Renal cortical epithelial cell (primary cell): Measurements from ENCODE around the gene TM9SF1. TPM values are rescaled to one million over a fixed set of nuclear protein-coding genes. Genes with fewer than 3 reads are reported as not detected.

Experiments
- DNase-seq: peaks from one replicate; pipeline ENCODE4 v3.0.0-alpha.2; 2011; ENCODE audit warnings: low read depth
- total RNA-seq: library from RNA; depleted of rRNA; stranded (reverse); fragments of >200 nt; gene quantifications from 2 replicates; pipeline ENCODE4 v1.2.3, GENCODE V29; 2014

TM9SF1 gene
- total RNA-seq, 1 donor from 2014 or later, result 153 TPM

DNA sequence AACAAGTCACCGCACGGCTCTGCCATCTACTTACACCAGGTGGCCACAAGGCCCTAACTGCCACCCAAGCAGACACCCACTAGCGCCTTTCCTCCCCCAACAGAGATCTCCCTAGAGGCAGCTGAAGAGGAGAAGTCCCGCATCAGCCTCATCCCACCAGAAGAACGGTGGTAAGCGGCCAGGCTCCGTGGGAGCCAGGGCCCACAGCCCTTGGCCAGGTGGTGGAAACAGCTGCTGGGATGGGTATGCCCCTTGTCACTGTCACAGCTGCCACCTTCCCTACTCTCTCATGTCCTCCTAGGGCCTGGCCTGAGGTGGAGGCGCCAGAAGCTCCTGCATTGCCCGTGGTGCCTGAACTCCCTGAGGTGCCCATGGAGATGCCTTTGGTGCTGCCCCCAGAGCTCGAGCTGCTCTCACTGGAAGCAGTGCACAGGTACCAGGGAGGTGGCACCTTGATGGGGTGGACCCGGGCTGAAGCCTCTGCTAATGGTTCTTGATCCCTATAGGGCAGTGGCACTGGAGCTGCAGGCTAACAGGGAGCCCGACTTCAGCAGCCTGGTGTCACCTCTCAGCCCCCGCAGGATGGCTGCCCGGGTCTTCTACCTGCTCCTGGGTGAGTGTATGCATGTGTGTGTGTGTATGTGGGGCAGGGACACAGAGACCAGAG is 15.8 kb downstream of the TM9SF1 start:
- no peak for DNase-seq

GRCh38 chr14:24178399-24179178 is 16.7 kb downstream of the TM9SF1 start:
- DNase-seq, result no peak

DNA sequence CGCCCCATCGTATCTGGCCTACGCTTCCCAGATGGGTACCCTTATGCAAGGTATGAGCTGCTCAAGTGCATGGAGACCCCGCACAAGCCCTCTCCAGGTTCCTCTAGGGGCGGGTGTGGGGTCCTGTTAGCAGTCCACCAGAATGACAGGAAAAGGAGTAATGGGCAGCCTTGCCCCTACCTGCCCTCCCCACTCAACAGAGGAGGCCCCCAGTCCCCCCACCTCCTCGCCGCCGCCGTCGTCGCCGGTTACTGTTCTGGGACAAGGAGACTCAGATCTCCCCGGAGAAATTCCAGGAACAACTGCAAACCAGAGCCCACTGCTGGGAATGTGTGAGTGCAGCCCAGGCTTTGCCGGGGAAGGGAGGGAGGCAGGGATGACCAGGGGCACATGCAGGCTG is 17.4 kb downstream of the TM9SF1 start:
- DNase-seq, result no peak

DNA sequence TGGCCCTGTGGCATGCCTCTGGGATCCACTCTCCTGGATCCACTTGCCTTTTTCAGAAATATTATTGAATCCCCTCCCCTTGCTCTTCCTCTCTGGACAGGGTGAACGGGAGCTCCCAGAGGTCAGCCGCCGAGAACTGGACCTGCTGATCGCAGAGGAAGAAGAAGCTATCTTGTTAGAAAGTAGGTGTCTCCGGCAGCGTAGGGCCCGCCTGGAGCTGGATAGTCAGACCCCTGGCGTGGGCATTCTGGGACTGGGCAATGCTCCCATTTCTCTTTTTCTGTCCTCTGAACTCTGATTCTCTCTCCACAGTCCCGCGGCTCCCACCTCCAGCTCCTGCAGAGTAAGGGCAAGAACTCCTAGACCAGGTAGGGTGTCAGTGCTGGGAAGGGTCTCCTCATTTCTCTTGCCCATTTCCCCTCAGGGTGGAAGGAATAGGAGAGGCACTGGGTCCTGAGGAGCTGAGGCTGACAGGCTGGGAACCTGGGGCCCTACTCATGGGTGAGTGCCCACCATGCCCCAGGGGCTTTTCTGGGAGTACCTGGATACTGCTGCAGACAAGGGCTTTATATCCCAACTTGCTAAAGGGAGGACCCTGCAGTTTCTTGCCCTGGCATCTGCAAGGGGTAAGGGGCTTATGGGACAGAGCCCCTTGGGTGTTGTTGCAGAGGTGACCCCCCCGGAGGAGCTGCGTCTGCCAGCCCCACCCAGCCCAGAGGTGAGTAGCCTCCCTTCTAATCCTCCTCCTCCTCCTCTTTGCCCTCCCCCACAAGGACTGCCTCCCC is 18.0 kb downstream of the TM9SF1 start:
- no peak for DNase-seq

DNA sequence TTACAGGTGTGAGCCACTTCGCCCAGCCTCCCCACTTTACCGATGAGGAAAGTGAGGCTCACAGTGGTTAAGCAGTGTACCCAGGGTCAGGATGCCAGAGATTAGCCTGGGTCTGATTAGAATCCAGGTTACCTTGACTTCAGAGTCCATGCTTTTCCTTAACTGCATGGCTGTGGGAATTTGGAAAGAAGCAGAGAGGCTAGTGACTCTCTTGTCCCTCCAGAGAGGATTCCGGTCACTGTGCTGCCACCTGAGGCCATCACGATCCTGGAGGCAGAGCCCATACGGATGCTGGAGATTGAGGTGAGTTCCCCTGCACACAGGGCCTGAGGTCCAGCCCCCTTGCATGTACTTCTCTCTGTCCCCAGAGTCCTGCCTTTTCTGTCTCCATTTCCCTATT is 18.6 kb downstream of the TM9SF1 start:
- DNase-seq, result no peak

GRCh38 chr14:24172871-24173281 is 22.4 kb downstream of the TM9SF1 start:
- no peak for DNase-seq

- DNase-seq, result no peak
These were observed 22.9 kb downstream of the TM9SF1 start for GRCh38 chr14:24172261-24172860.

DNA sequence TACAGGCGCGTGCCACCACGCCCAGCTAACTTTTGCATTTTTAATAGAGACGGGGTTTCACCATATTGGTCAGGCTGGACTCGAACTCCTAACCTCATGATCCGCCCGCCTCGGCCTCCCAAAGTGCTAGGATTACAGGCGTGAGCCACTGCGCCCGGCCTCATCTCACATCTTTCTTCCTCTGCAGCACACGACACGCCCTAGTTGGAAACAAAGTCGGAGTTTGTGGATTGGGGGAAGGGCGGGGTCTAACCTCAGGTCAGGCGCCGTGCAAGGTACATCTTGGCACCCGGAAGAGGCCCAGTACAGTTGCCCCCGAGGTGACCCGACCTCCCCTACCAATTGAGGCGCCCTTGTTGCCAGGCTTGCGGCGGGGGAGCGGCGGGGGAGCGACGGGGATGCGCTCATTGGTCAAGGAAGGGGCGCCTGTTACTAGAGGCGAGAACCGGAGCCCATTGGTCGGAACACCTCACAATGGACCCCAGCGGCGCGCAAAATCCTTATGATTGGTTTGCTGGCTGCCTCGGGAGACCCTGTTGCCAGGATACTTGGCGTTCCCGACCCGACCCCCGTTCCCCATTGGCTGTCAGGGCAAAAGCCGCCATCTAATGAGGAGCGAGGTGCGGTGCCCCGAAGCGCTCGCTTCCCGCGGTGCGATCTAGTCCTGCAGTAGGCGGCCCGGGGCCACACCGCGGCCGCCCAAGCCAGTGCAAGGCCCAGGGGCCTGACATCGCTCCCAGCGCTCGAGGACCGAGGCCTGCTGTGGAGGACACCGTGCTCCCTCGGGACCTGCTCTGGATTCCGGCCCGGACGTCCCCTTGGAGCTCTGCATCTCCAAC is 23.6 kb downstream of the TM9SF1 start, which contains the start of gene REC8:
Gene REC8, plus strand, starts transcription at position 659 of the 839 bp plus-strand sequence. CDS start 473 bp downstream, outside the sequence.
- peak; percentile 93 for DNase-seq

GRCh38 chr14:24167469-24168114 is 27.6 kb downstream of the TM9SF1 start:
- DNase-seq, result no peak

GRCh38 chr14:24165785-24166184 is 29.5 kb downstream of the TM9SF1 start:
- DNase-seq, result no peak

DNA sequence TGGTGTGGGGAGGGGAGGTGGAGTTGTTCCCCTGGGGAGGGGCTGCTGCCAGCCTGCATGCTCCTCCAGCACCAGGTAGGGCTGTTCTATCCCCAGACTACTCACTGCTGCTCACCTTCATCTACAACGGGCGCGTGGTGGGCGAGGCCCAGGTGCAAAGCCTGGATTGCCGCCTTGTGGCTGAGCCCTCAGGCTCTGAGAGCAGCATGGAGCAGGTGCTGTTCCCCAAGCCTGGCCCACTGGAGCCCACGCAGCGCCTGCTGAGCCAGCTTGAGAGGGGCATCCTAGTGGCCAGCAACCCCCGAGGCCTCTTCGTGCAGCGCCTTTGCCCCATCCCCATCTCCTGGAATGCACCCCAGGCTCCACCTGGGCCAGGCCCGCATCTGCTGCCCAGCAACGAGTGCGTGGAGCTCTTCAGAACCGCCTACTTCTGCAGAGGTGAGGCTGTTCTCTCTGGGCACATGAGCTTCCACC is 30.7 kb downstream of the TM9SF1 start:
- no peak for DNase-seq

DNA sequence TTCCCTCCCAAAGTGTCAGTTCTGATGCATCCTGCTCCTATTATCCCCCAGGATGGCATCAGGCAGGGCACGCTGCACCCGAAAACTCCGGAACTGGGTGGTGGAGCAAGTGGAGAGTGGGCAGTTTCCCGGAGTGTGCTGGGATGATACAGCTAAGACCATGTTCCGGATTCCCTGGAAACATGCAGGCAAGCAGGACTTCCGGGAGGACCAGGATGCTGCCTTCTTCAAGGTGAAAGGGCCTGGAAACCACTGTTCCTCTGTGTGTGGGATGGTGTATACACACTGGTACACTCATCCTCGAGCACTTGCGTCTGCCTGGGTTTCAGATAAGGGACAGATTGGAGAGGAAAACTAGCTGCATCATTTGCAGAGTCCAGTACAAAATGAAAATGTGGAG is 33.1 kb downstream of the TM9SF1 start:
- DNase-seq, result no peak

DNA sequence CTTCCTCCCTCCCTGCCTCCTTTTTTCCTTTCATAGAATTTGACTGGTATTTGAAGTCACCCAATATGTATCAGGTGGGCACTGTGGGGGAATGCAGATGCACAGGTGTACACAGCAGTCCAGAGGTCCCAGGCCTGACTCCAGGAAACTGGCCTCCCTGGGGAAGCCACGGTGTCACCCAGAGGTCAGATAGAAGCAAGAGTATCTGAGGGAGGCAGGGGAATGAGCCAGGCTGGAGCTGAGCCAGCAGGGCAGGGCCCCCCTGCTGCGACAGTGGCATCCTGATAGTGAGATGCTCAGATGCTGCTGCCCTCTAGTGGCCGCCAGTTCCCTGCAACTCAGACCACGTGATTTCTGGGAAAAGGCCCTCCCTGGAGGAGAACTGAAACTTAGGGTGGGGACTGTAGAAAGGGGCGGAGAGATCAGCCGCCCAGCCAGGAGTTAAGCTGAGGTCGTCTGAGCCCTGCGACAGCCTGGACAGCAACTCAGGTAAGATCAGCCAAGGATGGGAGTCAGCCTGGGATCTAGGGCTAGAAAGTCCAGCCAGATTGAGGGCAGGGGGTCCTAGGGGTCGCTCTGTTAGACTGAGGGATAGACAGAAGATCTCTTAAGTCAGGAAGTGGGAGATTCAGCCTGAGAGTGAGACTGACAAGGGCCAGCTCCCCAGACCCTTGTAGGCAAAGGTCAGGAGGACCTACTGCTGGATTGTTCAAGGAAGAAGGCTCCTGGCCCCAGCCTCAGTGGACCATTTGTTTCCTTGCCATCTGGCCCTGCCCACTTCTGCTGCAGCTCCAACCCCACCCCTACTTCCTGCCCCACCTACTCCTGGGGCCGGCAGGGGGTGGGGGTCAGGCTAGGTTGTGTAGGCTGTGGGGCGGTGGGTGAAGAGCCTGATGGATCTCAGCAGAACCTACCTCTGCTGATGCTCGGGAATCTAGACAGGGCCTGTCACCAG is 34.1 kb downstream of the TM9SF1 start, which contains the start of gene IRF9:
Gene IRF9, plus strand, starts transcription at position 416 of the 955 bp plus-strand sequence. CDS start 880 bp downstream, outside the sequence.
- peak; percentile 91 for DNase-seq

GRCh38 chr14:24160499-24160849 is 34.8 kb downstream of the TM9SF1 start:
- no peak for DNase-seq

- DNase-seq, result no peak
These were observed 35.3 kb downstream of the TM9SF1 start for GRCh38 chr14:24159777-24160498.

DNA sequence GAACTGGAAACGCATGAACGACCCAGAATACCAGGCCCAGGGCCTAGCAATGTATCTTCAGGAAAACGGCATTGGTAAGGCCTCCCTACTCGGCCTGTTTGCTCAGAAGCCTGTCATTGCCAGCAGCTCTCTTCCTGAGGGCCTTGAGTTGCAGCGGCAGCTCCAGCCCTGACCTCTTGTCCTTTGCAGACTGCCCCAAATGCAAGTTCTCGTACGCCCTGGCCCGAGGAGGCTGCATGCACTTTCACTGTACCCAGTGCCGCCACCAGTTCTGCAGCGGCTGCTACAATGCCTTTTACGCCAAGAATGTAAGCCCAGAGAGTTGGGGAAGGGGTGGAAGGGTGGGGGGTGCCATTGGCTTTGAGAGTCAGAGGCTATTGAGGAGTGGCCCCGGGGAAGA is 37.9 kb downstream of the TM9SF1 start:
- no peak for DNase-seq

DNA sequence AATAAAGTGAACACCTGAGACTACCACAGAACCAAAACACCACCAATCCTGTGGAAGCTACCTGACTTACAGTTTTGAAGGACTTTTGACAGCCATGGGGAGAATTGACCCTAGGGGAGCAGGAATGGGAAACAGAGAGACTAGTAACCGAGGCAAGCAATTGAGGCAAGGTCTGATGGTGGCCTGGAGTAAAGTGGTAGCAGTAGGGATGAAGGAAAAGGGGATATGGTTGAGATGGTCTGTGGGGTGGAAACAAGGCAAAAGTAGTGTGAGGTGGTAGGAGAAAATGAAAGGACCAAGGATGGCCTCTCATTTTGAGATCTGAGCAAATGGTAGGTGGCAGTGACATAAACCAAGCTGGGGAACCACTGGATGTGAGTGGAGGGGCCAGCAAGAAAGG is 38.4 kb downstream of the TM9SF1 start:
- no peak for DNase-seq

DNA sequence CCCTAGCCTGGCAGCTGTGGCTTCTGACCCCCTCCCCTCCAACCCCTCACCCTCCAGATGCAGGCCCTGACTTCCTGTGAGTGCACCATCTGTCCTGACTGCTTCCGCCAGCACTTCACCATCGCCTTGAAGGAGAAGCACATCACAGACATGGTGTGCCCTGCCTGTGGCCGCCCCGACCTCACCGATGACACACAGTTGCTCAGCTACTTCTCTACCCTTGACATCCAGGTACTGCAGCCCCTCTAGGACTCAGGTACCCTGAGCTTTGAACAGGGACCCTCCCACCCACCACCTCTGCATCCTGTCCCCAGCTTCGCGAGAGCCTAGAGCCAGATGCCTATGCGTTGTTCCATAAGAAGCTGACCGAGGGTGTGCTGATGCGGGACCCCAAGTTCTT is 40.1 kb downstream of the TM9SF1 start:
- no peak for DNase-seq
